CD4-positive, CD25-positive, alpha-beta regulatory T cell (primary cell): ENCODE data around the gene PTPRN2. TPM values are rescaled to one million over a fixed set of nuclear protein-coding genes. Genes with fewer than 3 reads are reported as not detected.
"Not testable (repeated sequence)": the region's sequence is repeated elsewhere in the genome, so short reads cannot be mapped to it uniquely, and the experiment has no call there.

Experiments used
- ATAC-seq, 2 donors: fragments of 150-1000 bp; cut with Tn5 transposase; one replicate each; pipeline ENCODE4 v1.10.0; 2021; ENCODE audit warnings: low read depth in 2 of 2, moderate number of reproducible peaks in 2 of 2, moderate library complexity in 1 of 2
- DNase-seq, 3 donors: peaks; one replicate each; pipeline versions ENCODE4 v3.0.0 to v3.0.0-alpha.2; 2012 to 2022; ENCODE audit warnings: mixed read lengths in 1 of 3
- H3K27ac ChIP-seq: one replicate; pipeline ENCODE4 v1.7.0; 2013; ENCODE audit warnings: mild to moderate bottlenecking, low read length; ENCODE audit not compliant: insufficient read depth, poor library complexity, severe bottlenecking
- H3K27me3 ChIP-seq: one replicate; pipeline ENCODE4 v1.7.0; 2013; ENCODE audit warnings: low read length; ENCODE audit not compliant: control insufficient read depth, insufficient read depth
- H3K36me3 ChIP-seq: one replicate; pipeline ENCODE4 v1.7.0; 2013; ENCODE audit warnings: mild to moderate bottlenecking, low read length, moderate library complexity; ENCODE audit not compliant: control insufficient read depth, insufficient read depth
- H3K4me1 ChIP-seq: 2 replicates; pipeline ENCODE4 v1.7.0; 2013; ENCODE audit warnings: mild to moderate bottlenecking, low read length; ENCODE audit not compliant: insufficient read depth, control insufficient read depth, poor library complexity, severe bottlenecking
- H3K4me3 ChIP-seq: one replicate; pipeline ENCODE4 v1.7.0; 2013; ENCODE audit warnings: low read depth, mild to moderate bottlenecking, low read length, moderate library complexity
- H3K9me3 ChIP-seq, 2 experiments: 1 replicate in 1 of 2; 2 replicates in 1 of 2; pipeline ENCODE4 v1.7.0; 2013; ENCODE audit warnings: low read length in 2 of 2, mild to moderate bottlenecking in 1 of 2, moderate library complexity in 1 of 2; ENCODE audit not compliant: control insufficient read depth in 2 of 2
- H3K27ac Mint-ChIP-seq, 3 donors: one replicate each; pipeline ENCODE4 v1.8.0; 2020 to 2022; ENCODE audit warnings: mild to moderate bottlenecking in 3 of 3, mixed read lengths in 3 of 3, moderate library complexity in 2 of 3
- H3K27me3 Mint-ChIP-seq: one replicate; pipeline ENCODE4 v1.8.0; 2022; ENCODE audit warnings: mild to moderate bottlenecking, mixed read lengths
- H3K36me3 Mint-ChIP-seq: one replicate; pipeline ENCODE4 v1.8.0; 2020; ENCODE audit warnings: mixed read lengths
- H3K4me1 Mint-ChIP-seq, 4 donors: one replicate each; pipeline ENCODE4 v1.8.0; 2020 to 2022; ENCODE audit warnings: mixed read lengths in 4 of 4, mild to moderate bottlenecking in 1 of 4
- H3K4me3 Mint-ChIP-seq, 4 donors: one replicate each; pipeline ENCODE4 v1.8.0; 2020 to 2022; ENCODE audit warnings: mild to moderate bottlenecking in 4 of 4, mixed read lengths in 4 of 4, moderate library complexity in 3 of 4
- H3K9me3 Mint-ChIP-seq, 7 donors: one replicate each; pipeline ENCODE4 v1.8.0; 2020 to 2022; ENCODE audit warnings: mixed read lengths in 7 of 7, mild to moderate bottlenecking in 3 of 7, moderate library complexity in 2 of 7
- polyA plus RNA-seq, 4 donors: library from polyadenylated mRNA; unstranded; fragments of 300-500 nt; fragmentation: Illumina TruSeq; gene quantifications; one replicate each; pipeline ENCODE4 v1.2.3, GENCODE V29; 2021
- total RNA-seq: library from RNA; stranded (reverse); gene quantifications from one replicate; pipeline ENCODE4 v1.2.3, GENCODE V29; 2022

The PTPRN2 gene
- total and polyA plus RNA-seq, 5 donors from 2014 or later, result 1.6 to 4.7 (median 2.7) TPM

DNA sequence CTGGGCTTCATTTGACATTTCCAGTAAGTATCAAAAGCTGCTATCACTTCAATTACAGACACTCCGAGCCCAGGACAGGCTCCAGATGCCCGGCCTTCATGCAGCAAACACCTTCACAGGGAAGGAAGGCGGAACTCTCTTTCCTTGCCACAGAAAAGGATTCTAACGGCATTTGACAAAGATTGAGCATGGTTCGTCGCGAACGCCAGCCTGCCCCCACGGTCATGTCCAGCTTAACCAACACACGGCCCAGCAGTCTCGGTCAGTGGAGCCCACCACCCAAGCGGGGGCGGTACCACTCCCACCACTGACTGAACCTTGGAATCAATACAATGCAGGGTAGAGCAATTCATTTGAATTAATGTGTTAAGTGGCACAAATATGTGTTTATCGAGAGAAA, 643.6 kb downstream of the PTPRN2 start:
- Mint-ChIP-seq H3K4me1 (no peaks in the 10 kb centered on the region), H3K27ac (no peak overlapping the region), H3K4me3 (no peak overlapping the region), H3K36me3 (no peaks in the 10 kb centered on the region), H3K27me3 (peaks cover 5% of the 10 kb centered on the region), H3K9me3 (peaks cover 0 to 6% (median 2%) of the 10 kb centered on the region in 7 donors)
- no peaks in the 10 kb centered on the region for H3K36me3 ChIP-seq
- ATAC-seq (no peak), DNase-seq (no peak)
- no peak overlapping the region for H3K27ac ChIP-seq
- no peaks in the 10 kb centered on the region for H3K4me1 ChIP-seq
- H3K27me3 ChIP-seq, result no peaks in the 10 kb centered on the region
- peaks cover 0 to 10% of the 10 kb centered on the region in 2 experiments for H3K9me3 ChIP-seq
- no peak overlapping the region for H3K4me3 ChIP-seq

DNA sequence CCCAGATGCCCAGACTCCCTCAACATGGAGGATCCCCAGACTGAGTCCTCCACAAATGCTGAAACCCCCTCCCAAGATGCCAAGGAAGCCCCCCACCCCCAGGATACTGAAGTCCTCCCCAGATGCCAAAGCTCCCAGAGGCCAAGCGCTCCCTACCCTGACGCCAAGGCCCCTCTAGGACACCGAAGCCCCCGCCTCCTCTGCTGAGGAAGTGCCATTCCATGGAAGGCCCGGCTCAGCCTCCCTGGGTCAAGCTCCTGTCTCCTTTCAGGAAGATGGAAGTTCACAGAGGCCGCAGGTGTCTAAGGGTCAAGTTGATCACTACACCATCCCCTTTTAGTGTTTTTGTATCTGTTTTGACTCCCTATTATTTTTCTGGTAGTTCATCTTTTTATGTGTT, 644.1 kb downstream of the PTPRN2 start:
- Mint-ChIP-seq H3K27me3 (peaks cover 9% of the 10 kb centered on the region), H3K27ac (no peak overlapping the region), H3K9me3 (peaks cover 0 to 5% (median 2%) of the 10 kb centered on the region in 7 donors), H3K36me3 (no peaks in the 10 kb centered on the region), H3K4me3 (no peak overlapping the region), H3K4me1 (no peaks in the 10 kb centered on the region)
- H3K4me3 ChIP-seq, result no peak overlapping the region
- ATAC-seq (no peak), DNase-seq (no peak)
- no peaks in the 10 kb centered on the region for H3K27me3 ChIP-seq
- no peaks in the 10 kb centered on the region for H3K4me1 ChIP-seq
- no peak overlapping the region for H3K27ac ChIP-seq
- H3K9me3 ChIP-seq, result peaks cover 0 to 10% of the 10 kb centered on the region in 2 experiments
- H3K36me3 ChIP-seq, result no peaks in the 10 kb centered on the region

DNA sequence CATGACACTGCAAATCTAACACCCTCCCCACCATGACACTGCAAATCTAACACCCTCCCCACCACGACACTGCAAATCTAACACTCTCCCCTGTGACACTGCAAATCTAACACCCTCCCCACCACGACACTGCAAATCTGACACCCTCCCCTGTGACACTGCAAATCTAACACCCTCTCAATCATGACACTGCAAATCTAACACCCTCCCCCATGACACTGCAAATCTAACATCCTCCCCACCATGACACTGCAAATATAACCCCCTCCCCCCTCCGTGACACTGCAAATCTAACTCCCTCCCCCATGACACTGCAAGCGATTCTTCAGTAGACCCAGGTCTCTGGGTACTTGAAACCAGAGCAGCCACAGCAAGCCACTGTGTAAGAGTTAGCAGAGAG, 646.4 kb downstream of the PTPRN2 start:
- no peak overlapping the region for H3K27ac ChIP-seq
- H3K36me3 Mint-ChIP-seq, result no peaks in the 10 kb centered on the region
- H3K27me3 ChIP-seq, result no peaks in the 10 kb centered on the region
- H3K4me1 ChIP-seq, result no peaks in the 10 kb centered on the region
- ATAC-seq (no peak), DNase-seq (no peak)
- no peak overlapping the region for H3K4me3 Mint-ChIP-seq
- H3K27me3 Mint-ChIP-seq, result peaks cover 10% of the 10 kb centered on the region
- no peaks in the 10 kb centered on the region for H3K4me1 Mint-ChIP-seq
- H3K4me3 ChIP-seq, result no peak overlapping the region
- peaks cover 0 to 2% (median 0%) of the 10 kb centered on the region in 7 donors for H3K9me3 Mint-ChIP-seq
- no peaks in the 10 kb centered on the region for H3K9me3 ChIP-seq
- no peaks in the 10 kb centered on the region for H3K36me3 ChIP-seq
- no peak overlapping the region for H3K27ac Mint-ChIP-seq

DNA sequence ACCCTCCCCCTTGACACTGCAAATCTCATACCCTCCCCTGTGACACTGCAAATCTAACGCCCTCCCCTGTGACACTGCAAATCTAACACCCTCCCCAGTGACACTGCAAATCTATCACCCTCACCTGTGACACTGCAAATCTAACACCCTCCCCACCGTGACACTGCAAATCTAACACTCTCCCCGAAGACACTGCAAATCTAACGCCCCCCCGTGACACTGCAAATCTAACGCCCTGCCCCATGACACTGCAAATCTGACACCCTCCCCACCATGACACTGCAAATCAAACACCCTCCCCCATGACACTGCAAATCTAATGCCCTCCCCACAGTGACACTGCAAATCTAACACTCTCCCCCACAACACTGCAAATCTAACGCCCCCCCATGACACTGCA, 647.1 kb downstream of the PTPRN2 start:
- Histone ChIP-seq H3K27me3 (no peaks in the 10 kb centered on the region), H3K27ac (no peak overlapping the region), H3K36me3 (no peaks in the 10 kb centered on the region), H3K4me1 (no peaks in the 10 kb centered on the region), H3K4me3 (no peak overlapping the region), H3K9me3 (no peaks in the 10 kb centered on the region)
- ATAC-seq (no peak), DNase-seq (no peak)
- Mint-ChIP-seq H3K27ac (no peak overlapping the region), H3K27me3 (peaks cover 10% of the 10 kb centered on the region), H3K9me3 (peaks cover 0 to 3% (median 0%) of the 10 kb centered on the region in 7 donors), H3K4me3 (no peak overlapping the region), H3K36me3 (no peaks in the 10 kb centered on the region), H3K4me1 (no peaks in the 10 kb centered on the region)

DNA sequence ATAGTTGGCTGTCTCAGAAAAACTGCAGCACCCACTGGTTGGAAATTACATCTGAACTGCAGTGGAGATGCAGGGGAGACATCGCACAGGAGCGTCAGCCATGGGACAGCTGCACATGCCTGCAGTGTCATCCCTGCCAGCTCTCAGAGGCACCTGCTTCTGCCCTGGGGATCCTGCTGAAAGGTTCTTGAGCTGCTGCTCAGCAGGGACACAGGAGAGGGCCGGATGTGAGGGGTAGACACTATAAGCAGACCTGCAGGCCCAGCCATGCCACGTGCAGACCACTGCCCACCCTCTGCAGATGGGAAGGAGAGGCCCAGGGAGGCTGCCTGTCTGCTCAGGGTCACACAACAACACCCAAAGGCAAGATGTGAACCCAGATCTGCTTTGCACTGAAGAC, 649.4 kb downstream of the PTPRN2 start:
- H3K27ac Mint-ChIP-seq, result no peak overlapping the region
- no peak overlapping the region for H3K27ac ChIP-seq
- H3K36me3 Mint-ChIP-seq, result no peaks in the 10 kb centered on the region
- no peak overlapping the region for H3K4me3 ChIP-seq
- H3K9me3 Mint-ChIP-seq, result peaks cover 0 to 5% (median 2%) of the 10 kb centered on the region in 7 donors
- no peak overlapping the region for H3K4me3 Mint-ChIP-seq
- no peaks in the 10 kb centered on the region for H3K4me1 ChIP-seq
- H3K4me1 Mint-ChIP-seq, result no peaks in the 10 kb centered on the region
- peaks cover 10% of the 10 kb centered on the region for H3K27me3 Mint-ChIP-seq
- no peaks in the 10 kb centered on the region for H3K27me3 ChIP-seq
- no peak for DNase-seq
- peaks cover 2 to 8% of the 10 kb centered on the region in 2 experiments for H3K9me3 ChIP-seq
- ATAC-seq, result no peak
- no peaks in the 10 kb centered on the region for H3K36me3 ChIP-seq

DNA sequence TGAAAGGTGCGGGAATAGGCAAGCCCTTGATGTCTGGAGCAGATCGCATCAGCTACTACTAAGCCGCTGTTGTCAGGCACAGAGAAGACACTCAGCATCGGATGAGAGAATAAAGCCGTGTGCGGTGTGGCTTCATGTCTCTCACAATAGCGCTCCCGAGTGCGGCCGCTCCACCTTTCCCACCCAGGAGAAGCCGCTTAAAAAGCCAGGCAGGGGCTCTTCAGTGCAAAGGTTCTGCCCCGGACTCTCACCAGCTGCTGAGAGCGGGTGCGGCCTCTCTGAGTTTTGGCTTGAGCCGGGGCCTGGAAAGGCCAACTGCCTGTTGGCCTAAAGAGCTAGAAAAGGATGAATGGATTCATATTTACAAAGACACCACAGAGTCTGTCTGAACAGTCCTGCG, 650.2 kb downstream of the PTPRN2 start:
- no peak overlapping the region for H3K27ac Mint-ChIP-seq
- Histone ChIP-seq H3K27ac (no peak overlapping the region), H3K9me3 (peaks cover 2 to 8% of the 10 kb centered on the region in 2 experiments), H3K4me1 (no peaks in the 10 kb centered on the region), H3K4me3 (no peak overlapping the region), H3K36me3 (no peaks in the 10 kb centered on the region), H3K27me3 (no peaks in the 10 kb centered on the region)
- H3K36me3 Mint-ChIP-seq, result no peaks in the 10 kb centered on the region
- peaks cover under 1 to 10% (median 4%) of the 10 kb centered on the region in 7 donors for H3K9me3 Mint-ChIP-seq
- H3K4me1 Mint-ChIP-seq, result no peaks in the 10 kb centered on the region
- ATAC-seq (no peak), DNase-seq (no peak)
- peaks cover 10% of the 10 kb centered on the region for H3K27me3 Mint-ChIP-seq
- H3K4me3 Mint-ChIP-seq, result no peak overlapping the region

DNA sequence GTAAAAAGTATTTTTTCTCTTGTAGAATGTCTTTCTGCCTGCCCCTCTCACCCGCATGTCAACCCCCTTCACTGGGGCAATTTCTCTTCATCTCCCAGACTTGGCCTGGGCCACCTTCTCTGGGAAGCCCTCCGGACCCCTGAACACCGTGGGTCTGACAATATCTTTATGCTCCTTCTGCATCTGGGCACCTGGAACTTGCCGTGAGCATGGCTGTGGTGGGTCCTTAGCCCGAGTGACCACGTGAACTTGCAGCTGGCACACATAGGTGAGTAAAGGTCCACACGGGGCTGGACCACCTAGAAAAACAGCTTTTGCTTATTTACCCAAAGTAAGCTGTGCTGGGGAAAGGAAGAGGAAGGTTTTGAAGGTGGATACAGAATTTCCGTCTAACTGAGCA, 650.6 kb downstream of the PTPRN2 start:
- Histone ChIP-seq H3K27me3 (no peaks in the 10 kb centered on the region), H3K36me3 (no peaks in the 10 kb centered on the region), H3K4me3 (no peak overlapping the region), H3K4me1 (no peaks in the 10 kb centered on the region), H3K9me3 (peaks cover 2 to 8% of the 10 kb centered on the region in 2 experiments), H3K27ac (no peak overlapping the region)
- ATAC-seq (no peak), DNase-seq (no peak)
- H3K27me3 Mint-ChIP-seq, result peaks cover 10% of the 10 kb centered on the region
- H3K36me3 Mint-ChIP-seq, result no peaks in the 10 kb centered on the region
- no peaks in the 10 kb centered on the region for H3K4me1 Mint-ChIP-seq
- H3K27ac Mint-ChIP-seq, result no peak overlapping the region
- H3K9me3 Mint-ChIP-seq, result peaks cover 3 to 11% (median 7%) of the 10 kb centered on the region in 7 donors
- H3K4me3 Mint-ChIP-seq, result no peak overlapping the region

DNA sequence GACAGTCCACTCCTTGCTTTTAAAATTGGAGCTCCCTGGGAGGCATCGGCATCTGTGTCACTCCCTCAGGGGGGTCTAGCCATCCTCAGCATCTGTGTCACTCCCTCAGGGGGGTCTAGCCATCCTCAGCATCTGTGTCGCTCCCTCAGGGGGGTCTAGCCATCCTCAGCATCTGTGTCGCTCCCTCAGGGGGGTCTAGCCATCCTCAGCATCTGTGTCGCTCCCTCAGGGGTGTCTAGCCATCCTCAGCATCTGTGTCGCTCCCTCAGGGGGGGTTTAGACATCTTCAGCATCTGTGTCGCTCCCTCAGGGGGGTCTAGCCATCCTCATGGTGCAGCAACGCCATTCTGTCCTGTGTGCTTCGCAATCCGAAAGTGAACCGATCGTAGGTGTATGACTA, 651.9 kb downstream of the PTPRN2 start:
- H3K9me3 ChIP-seq, H3K4me1 ChIP-seq, ATAC-seq, H3K27ac Mint-ChIP-seq, H3K4me1 Mint-ChIP-seq, H3K27me3 Mint-ChIP-seq, H3K4me3 ChIP-seq, DNase-seq, H3K27me3 ChIP-seq, H3K4me3 Mint-ChIP-seq, H3K36me3 Mint-ChIP-seq, H3K36me3 ChIP-seq, H3K27ac ChIP-seq: not testable (repeated sequence)
- H3K9me3 Mint-ChIP-seq, result peaks cover 3 to 11% (median 7%) of the 10 kb centered on the region in 7 donors
